ENCODE data around the gene RTKN2. TPM values are rescaled to one million over a fixed set of nuclear protein-coding genes. Genes with fewer than 3 reads are reported as not detected.

RTKN2 gene
- total and polyA plus RNA-seq, 10 of the 15 experiments (the other 5 are each of a cell fraction or from before 2014, with no cell fraction given): 0.10 TPM; not detected in 9

- intact Hi-C loops (cut with micrococcal nuclease; ENCODE audit: unreplicated experiment) (loop anchor here (5.0 kb wide), 1 partner anchor 38 kb away; no protein-coding TSS in a partner anchor), in situ Hi-C loops (cut with MboI) (no loop called here)
- FAIRE-seq (no peak), DNase-seq (ENCODE audit: low read depth, low spot score) (no peak), ATAC-seq (no peak)
- no peak for TF ChIP-seq IRF5 (IDR thresholded peaks at IDR 0.05; ENCODE audit: borderline replicate concordance)
- TF ChIP-seq MEF2A (IDR thresholded peaks at IDR 0.05; ENCODE audit: insufficient read depth, low read depth, low read length): no peak
- no peak for TF ChIP-seq USF1 (IDR thresholded peaks at IDR 0.05; ENCODE audit: borderline replicate concordance, extremely low read length, insufficient read depth, low read depth, low read length)
- TF ChIP-seq GATAD2B (conservative IDR thresholded peaks at IDR 0.05; ENCODE audit: low read depth): no peak
- no peak for TF ChIP-seq NR2C2 (IDR thresholded peaks at IDR 0.05; ENCODE audit: borderline replicate concordance, control insufficient read depth, insufficient read length, low read depth)
- TF ChIP-seq ZNF24 (IDR thresholded peaks at IDR 0.05): no peak
- H3K27me3 ChIP-seq (replicated peaks in 1 of 2; ENCODE audit: control insufficient read depth in 2 of 2, insufficient read depth in 2 of 2, low read length in 1 of 2): 0 out of 4 replicates have a peak, but pooled peaks cover 0 to 2% of the 10 kb centered on the region in 2 experiments
- H3K9ac ChIP-seq (ENCODE audit: control insufficient read depth, insufficient read depth, low read length): no peak overlapping the region
- ChIA-PET RAD21 (ENCODE audit: unreplicated experiment) (no interaction called here), SMC1A (ENCODE audit: uncharacterized antibody, unreplicated experiment) (no interaction called here), POLR2A (no interaction called here), CTCF (no interaction called here)
- H2AFZ ChIP-seq (ENCODE audit: control insufficient read depth, low read depth, low read length): no peak overlapping the region
- no peak overlapping the region for H3K27ac ChIP-seq (ENCODE audit: control insufficient read depth, insufficient read depth)
- 58% methylated on average over 7 of the region's 7 CpGs for WGBS (ENCODE audit: insufficient coverage, insufficient replicate concordance, low lambda C conversion rate, missing lambda C conversion rate)
- no peak overlapping the region for H3K4me2 ChIP-seq (ENCODE audit: control insufficient read depth, insufficient read depth)
- H4K20me1 ChIP-seq (ENCODE audit: control insufficient read depth, insufficient read depth): no peaks in the 10 kb centered on the region
- no TSS peak for BruUV-seq (replicated peaks)
- H3K79me2 ChIP-seq (ENCODE audit: control insufficient read depth, insufficient read depth, low read length): no peaks in the 10 kb centered on the region
- no peaks in the 10 kb centered on the region; the same call in 2 of the 3 replicates for H3K9me3 ChIP-seq (replicated peaks; ENCODE audit: control insufficient read depth, insufficient read depth, low read length)
- no peak overlapping the region for H3K4me3 ChIP-seq
- no peaks in the 10 kb centered on the region for H3K36me3 ChIP-seq (ENCODE audit: control insufficient read depth in 2 of 2, insufficient read depth in 2 of 2, low read length in 1 of 2)
- no peaks in the 10 kb centered on the region for H3K4me1 ChIP-seq (ENCODE audit: control insufficient read depth, insufficient read depth, low read length)
Observed at GRCh38 chr10:62303922-62304321, 35.3 kb upstream of the RTKN2 start.
